ENCODE data around the gene ZSCAN16.

GRCh38 chr6:28081486-28081751 is 43.0 kb upstream of the ZSCAN16 start:
- TF ChIP-seq CTCF (IDR thresholded peaks at IDR 0.05; ENCODE audit: low read length): no peak
- no peak for TF ChIP-seq EZH2 (IDR thresholded peaks at IDR 0.05; ENCODE audit: borderline replicate concordance, low read length)
